H9 (cell line): Measurements from ENCODE around the gene REEP1. TPM values are rescaled to one million over a fixed set of nuclear protein-coding genes. Genes with fewer than 3 reads are reported as not detected.

Source experiments
- DNase-seq: peaks from one replicate; pipeline ENCODE4 v3.0.0-alpha.2; 2017
- H2AFZ ChIP-seq: one replicate; pipeline ENCODE4 v1.6.1; 2013; ENCODE audit warnings: mild to moderate bottlenecking, low read length, control low read depth, moderate library complexity
- H2AK5ac ChIP-seq: 2 replicates; pipeline ENCODE4 v1.6.1; 2013; ENCODE audit warnings: low read length, control low read depth, mixed read lengths; ENCODE audit not compliant: insufficient read length
- H2BK120ac ChIP-seq: one replicate; pipeline ENCODE4 v1.6.1; 2013; ENCODE audit warnings: low read depth, mild to moderate bottlenecking, low read length, control low read depth, inconsistent platforms; ENCODE audit not compliant: poor library complexity, severe bottlenecking
- H2BK12ac ChIP-seq: 2 replicates; pipeline ENCODE4 v1.6.1; 2013; ENCODE audit warnings: low read length, control low read depth, mixed read lengths, low read depth; ENCODE audit not compliant: insufficient read length
- H2BK15ac ChIP-seq: 2 replicates; pipeline ENCODE4 v1.6.1; 2013; ENCODE audit warnings: low read depth, low read length, control low read depth
- H2BK20ac ChIP-seq: one replicate; pipeline ENCODE4 v1.6.1; 2013; ENCODE audit warnings: low read depth, mild to moderate bottlenecking, low read length, control low read depth, inconsistent platforms; ENCODE audit not compliant: poor library complexity, severe bottlenecking
- H2BK5ac ChIP-seq: 2 replicates; pipeline ENCODE4 v1.6.1; 2013; ENCODE audit warnings: low read length, control low read depth, mixed read lengths; ENCODE audit not compliant: insufficient read length
- H3K14ac ChIP-seq: 2 replicates; pipeline ENCODE4 v1.6.1; 2013; ENCODE audit warnings: low read length, control low read depth; ENCODE audit not compliant: insufficient read depth
- H3K18ac ChIP-seq: 2 replicates; pipeline ENCODE4 v1.6.1; 2013; ENCODE audit warnings: low read depth, mild to moderate bottlenecking, mixed read lengths, low read length, control low read depth; ENCODE audit not compliant: insufficient read length
- H3K23ac ChIP-seq: 2 replicates; pipeline ENCODE4 v1.6.1; 2013; ENCODE audit warnings: low read length, control low read depth, mixed read lengths, low read depth; ENCODE audit not compliant: insufficient read length
- H3K23me2 ChIP-seq: 2 replicates; pipeline ENCODE4 v1.6.1; 2013; ENCODE audit warnings: low read depth, mild to moderate bottlenecking, mixed read lengths, low read length, control low read depth; ENCODE audit not compliant: insufficient read length, poor library complexity, severe bottlenecking
- H3K27ac ChIP-seq: 2 replicates; pipeline ENCODE4 v1.5.1; 2013; ENCODE audit warnings: low read length, control low read depth, mixed read lengths, low read depth; ENCODE audit not compliant: insufficient read length
- H3K27me3 ChIP-seq: 2 replicates; pipeline ENCODE4 v1.6.1; 2013; ENCODE audit warnings: low read length, control low read depth, inconsistent platforms; ENCODE audit not compliant: insufficient read depth
- H3K4ac ChIP-seq: 2 replicates; pipeline ENCODE4 v1.6.1; 2013; ENCODE audit warnings: low read depth, mild to moderate bottlenecking, control low read depth, inconsistent platforms, low read length, moderate library complexity
- H3K4me1 ChIP-seq: 2 replicates; pipeline ENCODE4 v1.6.1; 2013; ENCODE audit warnings: low read length, control low read depth, inconsistent platforms; ENCODE audit not compliant: insufficient read depth
- H3K4me2 ChIP-seq: 2 replicates; pipeline ENCODE4 v1.6.1; 2013; ENCODE audit warnings: low read length, control low read depth, mixed read lengths; ENCODE audit not compliant: insufficient read length, insufficient read depth
- H3K56ac ChIP-seq: 2 replicates; pipeline ENCODE4 v1.6.1; 2013; ENCODE audit warnings: low read depth, mild to moderate bottlenecking, mixed read lengths, low read length, control low read depth; ENCODE audit not compliant: insufficient read length
- H3K79me1 ChIP-seq: 2 replicates; pipeline ENCODE4 v1.6.1; 2013; ENCODE audit warnings: low read depth, mild to moderate bottlenecking, moderate library complexity, low read length, control low read depth, inconsistent platforms; ENCODE audit not compliant: insufficient read depth, poor library complexity, severe bottlenecking
- H3K79me2 ChIP-seq: 2 replicates; pipeline ENCODE4 v1.6.1; 2013; ENCODE audit warnings: low read length, control low read depth, inconsistent platforms; ENCODE audit not compliant: insufficient read depth
- H3K9ac ChIP-seq: 2 replicates; pipeline ENCODE4 v1.6.1; 2013; ENCODE audit warnings: low read length, control low read depth, mixed read lengths; ENCODE audit not compliant: insufficient read length; ENCODE audit errors: extremely low read depth
- H3K9me3 ChIP-seq: one replicate; pipeline ENCODE4 v1.6.1; 2013; ENCODE audit warnings: low read depth, low read length, inconsistent platforms; ENCODE audit not compliant: control insufficient read depth
- H3T11ph ChIP-seq: one replicate; pipeline ENCODE4 v1.6.1; 2013; ENCODE audit warnings: mild to moderate bottlenecking, low read length, control low read depth, inconsistent platforms
- H4K20me1 ChIP-seq: one replicate; pipeline ENCODE4 v1.6.1; 2013; ENCODE audit not compliant: control insufficient read depth, insufficient read length, insufficient read depth
- H4K5ac ChIP-seq: 2 replicates; pipeline ENCODE4 v1.6.1; 2013; ENCODE audit warnings: low read depth, mild to moderate bottlenecking, mixed read lengths, low read length, control low read depth; ENCODE audit not compliant: insufficient read length
- H4K8ac ChIP-seq: replicated peaks from 2 replicates; pipeline ENCODE4 v1.6.1; 2013; ENCODE audit warnings: low read length, control low read depth, mixed read lengths, low read depth; ENCODE audit not compliant: insufficient read length
- H4K91ac ChIP-seq: 2 replicates; pipeline ENCODE4 v1.6.1; 2013; ENCODE audit warnings: low read depth, mild to moderate bottlenecking, moderate library complexity, mixed read lengths, low read length, control low read depth; ENCODE audit not compliant: insufficient read length
- H3K27ac Mint-ChIP-seq, 3 experiments: 2 replicates in 2 of 3; 3 replicates in 1 of 3; pipeline ENCODE4 v1.8.0; 2020 to 2021; ENCODE audit warnings: mixed read lengths in 3 of 3, mild to moderate bottlenecking in 1 of 3, moderate library complexity in 1 of 3
- H3K27me3 Mint-ChIP-seq: 2 replicates; pipeline ENCODE4 v1.8.0; 2021; ENCODE audit warnings: low read depth, mild to moderate bottlenecking, moderate library complexity, mixed read lengths
- H3K36me3 Mint-ChIP-seq, 3 experiments: 2 replicates in 2 of 3; 3 replicates in 1 of 3; pipeline ENCODE4 v1.8.0; 2020 to 2021; ENCODE audit warnings: low read depth in 3 of 3, mixed read lengths in 3 of 3; ENCODE audit not compliant: insufficient read depth in 1 of 3
- H3K4me1 Mint-ChIP-seq, 2 experiments: 2 replicates each; pipeline ENCODE4 v1.8.0; 2020; ENCODE audit warnings: mixed read lengths in 2 of 2
- H3K4me3 Mint-ChIP-seq, 2 experiments: 2 replicates in 1 of 2; 3 replicates in 1 of 2; pipeline ENCODE4 v1.8.0; 2020 to 2021; ENCODE audit warnings: mild to moderate bottlenecking in 2 of 2, mixed read lengths in 2 of 2, moderate library complexity in 1 of 2
- H3K9me3 Mint-ChIP-seq, 2 experiments: 2 replicates in 1 of 2; 3 replicates in 1 of 2; pipeline ENCODE4 v1.8.0; 2020; ENCODE audit warnings: mild to moderate bottlenecking in 2 of 2, mixed read lengths in 2 of 2, moderate library complexity in 1 of 2
- WGBS: extraction: QIAGEN DNeasy Blood & Tissue Kit; methylation state at CpG from one replicate; pipeline ENCODE4 v1.1.7; 2013; ENCODE audit warnings: missing lambda C conversion rate, low lambda C conversion rate, mixed read lengths; ENCODE audit not compliant: insufficient read length; ENCODE audit errors: extremely low coverage; 5-methylcytosine and 5-hydroxymethylcytosine counted together
- total RNA-seq: library from RNA; stranded (reverse); gene quantifications from 2 replicates; pipeline ENCODE4 v1.2.1, GENCODE V29; 2021
- TF ChIP-seq, protein P1 (sequence below): fragments of 200-600 bp; sonication (generic); conservative IDR thresholded peaks from 3 replicates; pipeline ENCODE4 v1.8.0; 2021; ENCODE audit warnings: antibody characterized with exemption, mild to moderate bottlenecking

Gene REEP1
- total RNA-seq, 1 experiment from 2014 or later = 1.3 TPM

DNA sequence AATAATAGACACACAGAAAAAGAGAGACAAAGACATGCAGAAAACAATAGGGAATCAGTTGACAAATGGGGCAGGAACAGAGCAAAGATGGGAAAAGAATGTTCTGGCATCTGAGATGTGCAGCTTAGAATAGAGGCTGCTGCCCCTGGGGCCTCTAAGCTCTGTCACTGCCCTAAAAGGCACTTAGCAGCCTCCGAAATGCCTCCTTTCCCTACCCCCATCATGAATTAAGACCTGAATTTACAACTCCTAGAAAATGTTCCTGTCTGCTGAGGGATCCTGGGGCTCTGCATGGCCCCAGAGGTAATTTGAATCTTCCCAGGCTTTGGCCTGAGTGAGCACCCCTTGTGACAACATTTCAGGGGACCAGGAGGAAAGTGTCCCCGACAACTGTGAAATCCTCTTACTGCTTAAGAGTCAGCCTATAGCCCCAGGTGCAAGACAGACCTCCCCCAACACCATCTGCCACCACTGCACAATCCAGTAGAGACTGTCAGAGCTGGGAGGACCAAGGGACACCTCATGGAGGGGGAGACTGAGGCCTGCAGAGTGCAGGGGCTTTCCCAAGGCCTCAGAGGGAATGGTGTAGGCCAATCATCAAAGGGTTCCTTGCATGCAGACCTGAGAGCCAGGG, 113.4 kb downstream of the REEP1 start:
- H3K27ac ChIP-seq = no peak overlapping the region
- no CpG with 5 or more reads among the region's 2 CpGs for WGBS

More for the DNA sequence above, 113.4 kb downstream of the REEP1 start:
- TF ChIP-seq, protein P1, sequence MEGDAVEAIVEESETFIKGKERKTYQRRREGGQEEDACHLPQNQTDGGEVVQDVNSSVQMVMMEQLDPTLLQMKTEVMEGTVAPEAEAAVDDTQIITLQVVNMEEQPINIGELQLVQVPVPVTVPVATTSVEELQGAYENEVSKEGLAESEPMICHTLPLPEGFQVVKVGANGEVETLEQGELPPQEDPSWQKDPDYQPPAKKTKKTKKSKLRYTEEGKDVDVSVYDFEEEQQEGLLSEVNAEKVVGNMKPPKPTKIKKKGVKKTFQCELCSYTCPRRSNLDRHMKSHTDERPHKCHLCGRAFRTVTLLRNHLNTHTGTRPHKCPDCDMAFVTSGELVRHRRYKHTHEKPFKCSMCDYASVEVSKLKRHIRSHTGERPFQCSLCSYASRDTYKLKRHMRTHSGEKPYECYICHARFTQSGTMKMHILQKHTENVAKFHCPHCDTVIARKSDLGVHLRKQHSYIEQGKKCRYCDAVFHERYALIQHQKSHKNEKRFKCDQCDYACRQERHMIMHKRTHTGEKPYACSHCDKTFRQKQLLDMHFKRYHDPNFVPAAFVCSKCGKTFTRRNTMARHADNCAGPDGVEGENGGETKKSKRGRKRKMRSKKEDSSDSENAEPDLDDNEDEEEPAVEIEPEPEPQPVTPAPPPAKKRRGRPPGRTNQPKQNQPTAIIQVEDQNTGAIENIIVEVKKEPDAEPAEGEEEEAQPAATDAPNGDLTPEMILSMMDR = no peak
- H2AFZ ChIP-seq = no peak overlapping the region
- no peak overlapping the region for H4K91ac ChIP-seq
- no peak overlapping the region for H2AK5ac ChIP-seq
- Mint-ChIP-seq H3K36me3 (no peaks in the 10 kb centered on the region), H3K27me3 (no peaks in the 10 kb centered on the region; the same call in 1 of the 2 replicates), H3K4me3 (no peak overlapping the region), H3K9me3 (no peaks in the 10 kb centered on the region), H3K4me1 (peaks cover 5 to 22% of the 10 kb centered on the region in 2 experiments), H3K27ac (no peak overlapping the region; a peak in 1 of 7 replicates)
- no peak overlapping the region for H2BK20ac ChIP-seq
- no peak overlapping the region for H3K4ac ChIP-seq
- no peak overlapping the region for H3K18ac ChIP-seq
- H3K27me3 ChIP-seq = no peaks in the 10 kb centered on the region
- no peak overlapping the region for H3K56ac ChIP-seq
- H3K4me2 ChIP-seq = no peak overlapping the region
- no peak overlapping the region for H4K5ac ChIP-seq
- no peak overlapping the region for H2BK15ac ChIP-seq
- no peaks in the 10 kb centered on the region for H3K4me1 ChIP-seq
- no peaks in the 10 kb centered on the region for H3K79me2 ChIP-seq
- H3K23ac ChIP-seq = no peak overlapping the region
- H2BK12ac ChIP-seq = no peak overlapping the region
- no peak overlapping the region for H3K14ac ChIP-seq
- no peak overlapping the region for H3K9ac ChIP-seq
- no peaks in the 10 kb centered on the region for H3K9me3 ChIP-seq
- no peak overlapping the region for H4K8ac ChIP-seq
- DNase-seq = no peak
- no peaks in the 10 kb centered on the region for H4K20me1 ChIP-seq
- no peak overlapping the region for H2BK120ac ChIP-seq
- H3K23me2 ChIP-seq = no peaks in the 10 kb centered on the region
- no peak overlapping the region for H3T11ph ChIP-seq
- H2BK5ac ChIP-seq = no peak overlapping the region
- no peaks in the 10 kb centered on the region for H3K79me1 ChIP-seq
